ENCODE data around the gene CFI. TPM values are rescaled to one million over a fixed set of nuclear protein-coding genes. Genes with fewer than 3 reads are reported as not detected.

Gene CFI
- total and polyA plus RNA-seq, 9 of the 15 experiments (the other 6 are each of a cell fraction or from before 2014, with no cell fraction given): 0.30 to 8.4 (median 0.95) TPM

DNA sequence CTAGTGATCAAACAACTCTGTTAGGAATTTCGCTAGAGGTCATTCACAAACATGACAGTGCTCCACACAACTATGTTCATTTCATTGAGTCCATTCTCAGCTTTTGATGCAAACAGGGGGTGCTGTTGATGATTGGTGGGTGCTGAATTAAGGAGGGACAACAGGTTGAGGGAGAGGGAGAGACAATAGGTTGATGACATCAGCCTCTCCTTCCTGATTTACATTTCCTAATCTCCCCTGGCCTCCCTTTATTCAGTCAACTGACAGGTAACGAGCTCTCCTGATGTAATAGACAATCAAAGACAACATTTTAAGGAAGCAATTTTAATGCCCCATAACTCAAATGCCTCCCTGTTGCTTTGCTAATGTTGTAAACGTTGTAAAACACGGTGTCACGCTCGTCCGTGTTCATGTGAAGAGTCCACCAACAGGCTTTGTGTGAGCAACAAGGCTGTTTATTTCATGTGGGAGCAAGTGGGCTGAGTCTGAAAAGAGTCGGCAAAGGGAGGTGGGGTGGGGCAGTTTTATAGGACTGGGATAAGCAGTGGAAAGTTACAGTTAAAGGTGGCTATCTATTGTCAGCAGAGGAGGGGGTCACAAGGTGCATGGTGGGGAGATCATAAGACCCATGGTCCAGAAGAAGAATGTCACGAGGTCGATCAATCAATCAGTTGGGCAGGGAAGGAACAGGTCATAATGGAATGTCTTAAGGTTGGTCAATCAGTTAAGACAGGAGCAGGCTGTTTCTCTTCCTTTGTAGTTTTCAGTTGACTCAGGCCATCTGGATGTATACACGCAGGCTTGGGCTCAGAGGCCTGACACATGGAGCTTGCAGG is 9.0 kb upstream of the CFI start (continued):
- TF ChIP-seq, protein P1, sequence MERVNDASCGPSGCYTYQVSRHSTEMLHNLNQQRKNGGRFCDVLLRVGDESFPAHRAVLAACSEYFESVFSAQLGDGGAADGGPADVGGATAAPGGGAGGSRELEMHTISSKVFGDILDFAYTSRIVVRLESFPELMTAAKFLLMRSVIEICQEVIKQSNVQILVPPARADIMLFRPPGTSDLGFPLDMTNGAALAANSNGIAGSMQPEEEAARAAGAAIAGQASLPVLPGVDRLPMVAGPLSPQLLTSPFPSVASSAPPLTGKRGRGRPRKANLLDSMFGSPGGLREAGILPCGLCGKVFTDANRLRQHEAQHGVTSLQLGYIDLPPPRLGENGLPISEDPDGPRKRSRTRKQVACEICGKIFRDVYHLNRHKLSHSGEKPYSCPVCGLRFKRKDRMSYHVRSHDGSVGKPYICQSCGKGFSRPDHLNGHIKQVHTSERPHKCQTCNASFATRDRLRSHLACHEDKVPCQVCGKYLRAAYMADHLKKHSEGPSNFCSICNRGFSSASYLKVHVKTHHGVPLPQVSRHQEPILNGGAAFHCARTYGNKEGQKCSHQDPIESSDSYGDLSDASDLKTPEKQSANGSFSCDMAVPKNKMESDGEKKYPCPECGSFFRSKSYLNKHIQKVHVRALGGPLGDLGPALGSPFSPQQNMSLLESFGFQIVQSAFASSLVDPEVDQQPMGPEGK (CRISPR knock-in tag; IDR thresholded peaks at IDR 0.05; ENCODE audit: borderline replicate concordance): no peak
- TF ChIP-seq FOSL1 (tag; conservative IDR thresholded peaks at IDR 0.05) (no peak), ZNF79 (CRISPR knock-in tag; IDR thresholded peaks at IDR 0.05; ENCODE audit: low read depth) (no peak), ZNF384 (IDR thresholded peaks at IDR 0.05; ENCODE audit: low read depth, low read length) (no peak), ZNF785 (CRISPR knock-in tag; IDR thresholded peaks at IDR 0.05) (no peak), MTA1 (IDR thresholded peaks at IDR 0.05; ENCODE audit: borderline replicate concordance) (peak; percentile 52; the same call in 1 of the 2 replicates)
- TF ChIP-seq, protein P2, sequence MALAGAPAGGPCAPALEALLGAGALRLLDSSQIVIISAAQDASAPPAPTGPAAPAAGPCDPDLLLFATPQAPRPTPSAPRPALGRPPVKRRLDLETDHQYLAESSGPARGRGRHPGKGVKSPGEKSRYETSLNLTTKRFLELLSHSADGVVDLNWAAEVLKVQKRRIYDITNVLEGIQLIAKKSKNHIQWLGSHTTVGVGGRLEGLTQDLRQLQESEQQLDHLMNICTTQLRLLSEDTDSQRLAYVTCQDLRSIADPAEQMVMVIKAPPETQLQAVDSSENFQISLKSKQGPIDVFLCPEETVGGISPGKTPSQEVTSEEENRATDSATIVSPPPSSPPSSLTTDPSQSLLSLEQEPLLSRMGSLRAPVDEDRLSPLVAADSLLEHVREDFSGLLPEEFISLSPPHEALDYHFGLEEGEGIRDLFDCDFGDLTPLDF (CRISPR knock-in tag; IDR thresholded peaks at IDR 0.05): no peak
- TF ChIP-seq, protein P3, sequence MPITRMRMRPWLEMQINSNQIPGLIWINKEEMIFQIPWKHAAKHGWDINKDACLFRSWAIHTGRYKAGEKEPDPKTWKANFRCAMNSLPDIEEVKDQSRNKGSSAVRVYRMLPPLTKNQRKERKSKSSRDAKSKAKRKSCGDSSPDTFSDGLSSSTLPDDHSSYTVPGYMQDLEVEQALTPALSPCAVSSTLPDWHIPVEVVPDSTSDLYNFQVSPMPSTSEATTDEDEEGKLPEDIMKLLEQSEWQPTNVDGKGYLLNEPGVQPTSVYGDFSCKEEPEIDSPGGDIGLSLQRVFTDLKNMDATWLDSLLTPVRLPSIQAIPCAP (CRISPR knock-in tag; IDR thresholded peaks at IDR 0.05; ENCODE audit: borderline replicate concordance): no peak

Data from K562 (cell line).